Measurements from ENCODE around the gene PRKRA.

DNA sequence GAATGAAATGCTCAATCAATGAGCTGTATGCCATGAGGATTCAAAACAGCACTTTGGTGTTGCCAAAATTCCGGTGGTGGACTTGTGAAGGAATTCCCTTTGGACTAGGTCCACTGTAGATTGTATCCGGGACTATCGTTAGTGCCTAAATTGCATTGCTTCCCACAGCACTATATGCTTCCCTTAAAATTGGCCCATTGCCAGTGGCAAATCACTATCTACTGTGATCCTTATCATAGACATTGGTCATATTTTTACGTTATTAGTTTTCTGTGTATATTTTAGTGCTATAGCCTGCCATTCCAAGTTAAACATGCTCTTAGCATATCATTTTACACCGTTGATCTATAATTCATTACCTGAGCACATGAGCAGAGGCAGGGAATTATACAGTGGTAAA is 1.9 kb upstream of the PRKRA start:
- TF ChIP-seq POLR2AphosphoS5 (IDR thresholded peaks at IDR 0.05; ENCODE audit: low read depth, low read length) = no peak
- TF ChIP-seq, protein P1, sequence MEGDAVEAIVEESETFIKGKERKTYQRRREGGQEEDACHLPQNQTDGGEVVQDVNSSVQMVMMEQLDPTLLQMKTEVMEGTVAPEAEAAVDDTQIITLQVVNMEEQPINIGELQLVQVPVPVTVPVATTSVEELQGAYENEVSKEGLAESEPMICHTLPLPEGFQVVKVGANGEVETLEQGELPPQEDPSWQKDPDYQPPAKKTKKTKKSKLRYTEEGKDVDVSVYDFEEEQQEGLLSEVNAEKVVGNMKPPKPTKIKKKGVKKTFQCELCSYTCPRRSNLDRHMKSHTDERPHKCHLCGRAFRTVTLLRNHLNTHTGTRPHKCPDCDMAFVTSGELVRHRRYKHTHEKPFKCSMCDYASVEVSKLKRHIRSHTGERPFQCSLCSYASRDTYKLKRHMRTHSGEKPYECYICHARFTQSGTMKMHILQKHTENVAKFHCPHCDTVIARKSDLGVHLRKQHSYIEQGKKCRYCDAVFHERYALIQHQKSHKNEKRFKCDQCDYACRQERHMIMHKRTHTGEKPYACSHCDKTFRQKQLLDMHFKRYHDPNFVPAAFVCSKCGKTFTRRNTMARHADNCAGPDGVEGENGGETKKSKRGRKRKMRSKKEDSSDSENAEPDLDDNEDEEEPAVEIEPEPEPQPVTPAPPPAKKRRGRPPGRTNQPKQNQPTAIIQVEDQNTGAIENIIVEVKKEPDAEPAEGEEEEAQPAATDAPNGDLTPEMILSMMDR (IDR thresholded peaks at IDR 0.05 in 2 of 3, conservative IDR thresholded peaks at IDR 0.05 in 1 of 3; ENCODE audit: borderline replicate concordance in 1 of 3, insufficient read depth in 1 of 3, low read depth in 2 of 3, low read length in 2 of 3) = no peak
- TF ChIP-seq SP1 (IDR thresholded peaks at IDR 0.05; ENCODE audit: low read depth) = no peak
- no peak for TF ChIP-seq ZNF274 (IDR thresholded peaks at IDR 0.05; ENCODE audit: low read depth, low read length)
- no peak for TF ChIP-seq POLR2A (IDR thresholded peaks at IDR 0.05; ENCODE audit: borderline replicate concordance, extremely low read depth, insufficient read depth, insufficient read length)
- no peak for TF ChIP-seq EGR1 (IDR thresholded peaks at IDR 0.05; ENCODE audit: low read depth)
- TF ChIP-seq, protein P2, sequence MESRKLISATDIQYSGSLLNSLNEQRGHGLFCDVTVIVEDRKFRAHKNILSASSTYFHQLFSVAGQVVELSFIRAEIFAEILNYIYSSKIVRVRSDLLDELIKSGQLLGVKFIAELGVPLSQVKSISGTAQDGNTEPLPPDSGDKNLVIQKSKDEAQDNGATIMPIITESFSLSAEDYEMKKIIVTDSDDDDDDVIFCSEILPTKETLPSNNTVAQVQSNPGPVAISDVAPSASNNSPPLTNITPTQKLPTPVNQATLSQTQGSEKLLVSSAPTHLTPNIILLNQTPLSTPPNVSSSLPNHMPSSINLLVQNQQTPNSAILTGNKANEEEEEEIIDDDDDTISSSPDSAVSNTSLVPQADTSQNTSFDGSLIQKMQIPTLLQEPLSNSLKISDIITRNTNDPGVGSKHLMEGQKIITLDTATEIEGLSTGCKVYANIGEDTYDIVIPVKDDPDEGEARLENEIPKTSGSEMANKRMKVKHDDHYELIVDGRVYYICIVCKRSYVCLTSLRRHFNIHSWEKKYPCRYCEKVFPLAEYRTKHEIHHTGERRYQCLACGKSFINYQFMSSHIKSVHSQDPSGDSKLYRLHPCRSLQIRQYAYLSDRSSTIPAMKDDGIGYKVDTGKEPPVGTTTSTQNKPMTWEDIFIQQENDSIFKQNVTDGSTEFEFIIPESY (IDR thresholded peaks at IDR 0.05; ENCODE audit: extremely low read depth, insufficient replicate concordance, low read length) = no peak
- no peak for TF ChIP-seq CEBPB (IDR thresholded peaks at IDR 0.05; ENCODE audit: low read depth)
- no peak for TF ChIP-seq JUND (IDR thresholded peaks at IDR 0.05)
- TF ChIP-seq YY1 (IDR thresholded peaks at IDR 0.05; ENCODE audit: extremely low read depth, insufficient replicate concordance, low read depth, low read length) = no peak
- TF ChIP-seq, protein P3, sequence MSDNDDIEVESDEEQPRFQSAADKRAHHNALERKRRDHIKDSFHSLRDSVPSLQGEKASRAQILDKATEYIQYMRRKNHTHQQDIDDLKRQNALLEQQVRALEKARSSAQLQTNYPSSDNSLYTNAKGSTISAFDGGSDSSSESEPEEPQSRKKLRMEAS (IDR thresholded peaks at IDR 0.05) = no peak
- no peak for TF ChIP-seq SIN3A (IDR thresholded peaks at IDR 0.05; ENCODE audit: low read depth)
- TF ChIP-seq RAD21 (IDR thresholded peaks at IDR 0.05; ENCODE audit: low read depth) = no peak
- no peak for TF ChIP-seq EZH2 (IDR thresholded peaks at IDR 0.05)
